G401.6 (cell line): ENCODE data around the gene AATK.

Experiments used
- FAIRE-seq: peaks from 2 replicates; lab custom pipeline; 2012; peaks lifted over from hg19 to GRCh38; lab: Jason Lieb, UNC

The AATK gene

DNA sequence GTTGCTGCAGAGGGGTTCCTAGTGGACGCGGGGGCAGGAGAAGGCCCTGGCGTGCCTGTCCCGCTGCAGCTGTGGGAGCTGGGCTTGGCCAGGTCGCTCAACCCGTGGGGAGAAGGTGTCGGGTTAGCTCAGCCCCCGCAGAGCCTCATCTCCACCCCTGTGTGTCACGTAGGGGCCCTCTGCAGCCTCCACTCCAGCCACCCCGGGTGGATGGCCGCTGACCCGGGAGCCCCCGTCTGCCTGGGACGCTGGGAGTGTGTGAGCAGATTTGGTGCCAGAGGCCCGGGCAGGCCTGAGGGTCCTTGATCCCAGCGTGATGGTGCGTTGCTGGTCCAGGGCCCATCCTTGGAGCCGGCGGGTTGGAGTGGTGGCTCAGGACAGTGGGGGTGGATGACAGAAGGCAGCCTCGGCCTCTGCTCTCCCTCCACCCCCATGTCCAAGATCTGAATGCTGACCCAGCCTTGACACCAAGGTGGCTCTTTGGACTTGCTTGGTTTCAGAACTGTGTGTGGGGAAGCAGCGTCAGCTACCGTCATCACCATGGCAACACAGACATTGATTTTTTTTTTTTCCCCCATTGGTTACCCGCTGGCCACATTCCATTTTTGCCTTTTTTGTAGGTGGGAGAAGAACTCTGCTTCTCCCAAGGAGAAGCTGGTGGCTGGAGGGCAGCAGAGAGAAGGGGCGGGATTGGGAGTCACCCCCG lies 95.3 kb downstream of the AATK start:
- FAIRE-seq: no peak

DNA sequence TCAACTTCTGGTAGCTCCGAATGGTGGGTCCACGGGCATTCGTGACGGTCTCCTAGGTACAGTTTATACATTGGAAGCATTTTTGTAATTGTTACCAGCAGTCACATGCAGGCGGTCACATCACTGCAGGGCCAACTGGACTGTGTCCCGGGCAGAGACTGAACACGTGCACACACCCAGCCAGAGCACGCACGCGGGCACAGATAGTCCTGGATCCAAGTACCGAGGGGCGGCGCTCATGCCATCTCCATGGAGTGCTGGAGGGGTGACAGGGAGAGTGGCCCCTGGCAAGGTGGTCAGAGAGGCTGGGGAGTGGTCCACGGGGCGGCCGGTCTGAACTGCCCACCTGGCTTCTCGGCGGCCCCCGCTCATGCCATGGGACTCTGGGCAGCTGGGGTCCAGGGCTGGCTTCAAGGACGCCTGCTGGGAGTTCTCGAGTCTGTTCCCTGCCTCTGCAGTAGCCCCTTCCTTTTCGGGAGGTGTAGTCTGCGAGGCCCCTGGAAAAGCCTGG lies 96.8 kb downstream of the AATK start:
- FAIRE-seq: no peak

DNA sequence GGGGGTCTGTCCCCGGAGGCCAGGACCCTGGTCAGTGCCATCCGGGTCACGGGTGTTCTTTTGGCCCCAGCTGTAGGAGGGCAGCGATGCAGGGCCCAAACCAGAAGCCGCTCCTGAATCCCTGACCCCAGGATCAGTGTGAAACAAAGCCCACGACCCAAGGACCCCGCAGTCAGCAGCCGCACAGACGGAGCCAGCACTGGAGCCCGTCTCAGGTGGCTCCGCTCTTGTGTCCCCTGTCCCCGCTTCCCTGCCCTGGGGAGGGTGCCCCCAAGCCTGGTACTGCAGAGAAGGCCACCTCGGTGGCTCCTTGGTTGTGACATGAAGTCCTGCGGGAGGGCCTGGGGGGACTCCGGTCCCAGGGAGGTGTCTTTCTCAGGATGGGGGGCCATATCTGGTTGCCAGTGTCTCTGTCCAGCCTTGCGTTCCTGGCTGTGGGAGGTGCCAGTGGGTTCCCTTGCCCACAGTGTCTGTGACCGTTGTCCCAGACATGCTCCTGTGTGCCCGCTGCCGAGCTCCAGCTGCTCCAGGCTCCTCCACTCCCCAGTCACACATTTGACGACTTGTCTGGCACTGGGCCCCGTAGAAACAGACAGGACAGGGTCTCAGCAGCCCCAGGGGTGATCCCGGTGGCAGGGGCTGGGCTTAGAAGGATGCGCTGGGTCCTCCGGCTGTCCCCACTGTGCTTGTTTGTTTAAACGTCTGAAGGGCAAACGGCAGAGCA lies 97.4 kb downstream of the AATK start:
- FAIRE-seq: no peak

DNA sequence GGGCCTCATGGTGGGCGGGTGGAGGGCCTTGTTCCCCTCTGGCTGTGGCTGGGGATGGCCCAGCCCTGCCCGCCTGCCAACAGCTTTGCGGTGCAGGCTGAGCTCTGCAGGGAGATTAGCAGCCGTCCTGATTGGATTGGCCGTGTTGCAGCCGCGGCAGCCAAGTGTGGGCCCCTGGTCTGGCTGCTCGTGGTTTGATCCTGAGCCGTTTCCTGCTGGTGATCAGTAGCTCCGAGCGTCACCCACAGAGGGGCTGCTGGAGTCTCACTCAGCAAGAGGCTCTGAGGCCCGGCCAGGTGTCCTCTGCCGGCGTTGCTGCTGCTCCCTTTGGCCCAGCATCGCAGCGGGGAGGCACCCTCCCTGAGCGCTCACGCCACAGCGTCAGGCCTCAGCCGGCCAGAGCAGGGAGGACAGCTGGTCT lies 98.6 kb downstream of the AATK start:
- no peak for FAIRE-seq
